NCI-H2196 treated with DMSO at 0.1 percent for 48 hours (cell line): Measurements from ENCODE around the gene SLC12A5.

Experiments used
- DNase-seq: peaks from one replicate; lab custom pipeline; 2025; ENCODE audit not compliant: unreplicated experiment; lab: John Stamatoyannopoulos, UW

The SLC12A5 gene

GRCh38 chr20:46101957-46102356, 72.9 kb downstream of the SLC12A5 start:
- DNase-seq = no peak

- no peak for DNase-seq
These were observed 73.9 kb downstream of the SLC12A5 start for GRCh38 chr20:46102940-46103339.

- DNase-seq = no peak
These were observed 75.2 kb downstream of the SLC12A5 start for GRCh38 chr20:46104262-46104661.

- no peak for DNase-seq
These were observed 78.0 kb downstream of the SLC12A5 start for GRCh38 chr20:46107061-46107460.

DNA sequence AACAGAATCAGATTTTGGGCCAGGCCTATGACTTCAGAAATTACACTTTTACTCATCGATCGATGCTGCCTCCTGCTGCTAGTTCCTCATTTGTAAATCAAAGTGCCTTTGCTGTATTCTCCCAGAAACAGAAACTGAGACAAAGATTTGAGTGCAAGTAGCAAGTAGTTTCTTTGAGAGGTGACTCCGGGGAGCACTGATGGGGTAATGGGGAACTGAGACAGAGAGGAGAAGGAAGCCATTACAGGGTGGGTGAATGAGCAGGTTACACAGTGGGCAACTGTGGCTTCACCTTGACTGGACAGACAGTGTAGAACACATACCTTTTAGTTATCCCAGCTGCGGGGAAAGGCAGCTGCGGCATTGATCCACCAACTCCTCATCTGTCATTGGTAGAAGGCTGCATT, 79.4 kb downstream of the SLC12A5 start:
- no peak for DNase-seq

DNA sequence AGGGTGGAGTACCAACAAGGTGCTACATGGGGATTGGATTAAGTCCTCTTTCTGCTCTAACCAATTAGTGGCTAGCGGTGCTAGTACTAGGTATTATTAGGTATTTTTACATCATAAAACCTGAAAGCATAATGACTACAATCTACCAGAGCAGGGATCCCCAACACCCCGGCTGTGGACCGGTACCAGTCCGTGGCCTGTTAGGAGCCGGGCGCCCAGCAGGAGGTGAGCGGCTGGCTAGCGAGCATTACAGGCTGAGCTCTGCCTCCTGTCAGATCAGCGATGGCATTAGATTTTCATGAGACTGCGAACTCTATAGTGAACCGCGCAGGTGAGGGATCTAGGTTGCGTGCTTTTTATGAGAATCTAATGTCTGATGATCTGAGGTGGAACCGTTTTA, 80.0 kb downstream of the SLC12A5 start:
- no peak for DNase-seq
